Hematopoietic multipotent progenitor cell (in vitro differentiated cells): ENCODE data around the gene ATP11A. TPM values are rescaled to one million over a fixed set of nuclear protein-coding genes. Genes with fewer than 3 reads are reported as not detected.
"Not testable (repeated sequence)": the region's sequence is repeated elsewhere in the genome, so short reads cannot be mapped to it uniquely, and the experiment has no call there.

Experiments used
- DNase-seq, 3 donors: peaks; one replicate each; pipeline ENCODE4 v3.0.0-alpha.2; 2011 to 2015; ENCODE audit warnings: low read depth in 2 of 3, low spot score in 2 of 3
- total RNA-seq: library from RNA; depleted of rRNA; stranded (reverse); fragments of >200 nt; gene quantifications from one replicate; pipeline ENCODE4 v1.2.3, GENCODE V29; 2012

ATP11A gene
- total RNA-seq, 1 donor, result 10.0 TPM

- no peak for DNase-seq
Measured at GRCh38 chr13:112828756-112829155, 138.9 kb downstream of the ATP11A start.

GRCh38 chr13:112831196-112831595 lies 141.4 kb downstream of the ATP11A start:
- no peak for DNase-seq

- DNase-seq, result no peak
Measured at GRCh38 chr13:112831801-112832200, 142.0 kb downstream of the ATP11A start.

- no peak for DNase-seq
Measured at GRCh38 chr13:112832811-112833210, 143.0 kb downstream of the ATP11A start.

GRCh38 chr13:112833551-112834257 lies 143.9 kb downstream of the ATP11A start:
- DNase-seq, result no peak

GRCh38 chr13:112835344-112835743 lies 145.5 kb downstream of the ATP11A start:
- DNase-seq, result no peak

- DNase-seq, result no peak
Measured at GRCh38 chr13:112835796-112836195, 146.0 kb downstream of the ATP11A start.

- DNase-seq, result no peak
Measured at GRCh38 chr13:112836940-112837339, 147.1 kb downstream of the ATP11A start.

GRCh38 chr13:112837371-112838037 lies 147.7 kb downstream of the ATP11A start:
- DNase-seq, result no peak

- no peak for DNase-seq
Measured at GRCh38 chr13:112838038-112838841, 148.4 kb downstream of the ATP11A start.

- DNase-seq, result no peak
Measured at GRCh38 chr13:112838842-112839117, 148.9 kb downstream of the ATP11A start.

GRCh38 chr13:112839356-112840105 lies 149.7 kb downstream of the ATP11A start:
- DNase-seq, result no peak

GRCh38 chr13:112840472-112841302 lies 150.8 kb downstream of the ATP11A start:
- DNase-seq, result no peak

GRCh38 chr13:112841303-112842015 lies 151.6 kb downstream of the ATP11A start:
- not testable (repeated sequence) for DNase-seq

- no peak for DNase-seq
Measured at GRCh38 chr13:112842343-112842856, 152.6 kb downstream of the ATP11A start.

GRCh38 chr13:112842931-112843391 lies 153.1 kb downstream of the ATP11A start:
- no peak for DNase-seq

- no peak for DNase-seq
Measured at GRCh38 chr13:112843392-112844111, 153.7 kb downstream of the ATP11A start.

GRCh38 chr13:112844411-112844810 lies 154.6 kb downstream of the ATP11A start:
- DNase-seq, result no peak

- DNase-seq, result no peak
Measured at GRCh38 chr13:112844879-112845278, 155.0 kb downstream of the ATP11A start.
